Smooth muscle cell of the umbilical artery (primary cell): ENCODE results near the gene SPANXN2. TPM values are rescaled to one million over a fixed set of nuclear protein-coding genes. Genes with fewer than 3 reads are reported as not detected.

ENCODE experiments used
- total RNA-seq: library from RNA; depleted of rRNA; stranded (reverse); fragments of >200 nt; gene quantifications from 2 replicates; pipeline ENCODE4 v1.2.3, GENCODE V29; 2014

The SPANXN2 gene
- total RNA-seq, result not detected in 2 replicates

GRCh38 chrX:143720652-143721051 lies at the start of gene SPANXN2:
SPANXN2 (minus strand) TSS chrX:143720752; CDS start chrX:143720668, 84 bp downstream.

Other genes with a start within 250 kb of the SPANXN2 start
- not detected in 2 replicates for gene SPANXN3, start 203.3 kb downstream of the SPANXN2 start, total RNA-seq
- gene SLITRK4, start 84.7 kb downstream of the SPANXN2 start, total RNA-seq, result 3.6 and 6.6 TPM in 2 replicates
- not detected in 2 replicates for gene UBE2NL, start 163.3 kb upstream of the SPANXN2 start, total RNA-seq